Activated CD4-positive, alpha-beta memory T cell treated with anti-CD3 and anti-CD28 coated beads for 36 hours (primary cell): Measurements from ENCODE around the gene FAM170B. TPM values are rescaled to one million over a fixed set of nuclear protein-coding genes. Genes with fewer than 3 reads are reported as not detected.

Source experiments
- CTCF ChIA-PET: fragments of 350-600 bp; sonication (Branson Sonifier 250); formaldehyde crosslinking; loops from one replicate; lab custom pipeline; 2021; ENCODE audit warnings: antibody characterized with exemption, inconsistent platforms; lab: Charles Lee
- POLR2A ChIA-PET: fragments of 350-600 bp; sonication (Branson Sonifier 250); formaldehyde crosslinking; loops from one replicate; lab custom pipeline; 2021; ENCODE audit warnings: antibody characterized with exemption; lab: Charles Lee
- DNase-seq: peaks from one replicate; pipeline ENCODE4 v3.0.0-alpha.2; 2020
- H3K27ac Mint-ChIP-seq: one replicate; pipeline ENCODE4 v1.8.0; 2021; ENCODE audit warnings: mixed read lengths
- H3K27me3 Mint-ChIP-seq: one replicate; pipeline ENCODE4 v1.8.0; 2021; ENCODE audit warnings: mixed read lengths
- H3K36me3 Mint-ChIP-seq: one replicate; pipeline ENCODE4 v1.8.0; 2021; ENCODE audit warnings: mixed read lengths
- H3K4me1 Mint-ChIP-seq: one replicate; pipeline ENCODE4 v1.8.0; 2021; ENCODE audit warnings: low read depth, mixed read lengths
- H3K4me3 Mint-ChIP-seq: one replicate; pipeline ENCODE4 v1.8.0; 2021; ENCODE audit warnings: mild to moderate bottlenecking, mixed read lengths
- H3K9me3 Mint-ChIP-seq: one replicate; pipeline ENCODE4 v1.8.0; 2021; ENCODE audit warnings: mixed read lengths
- intact Hi-C: fragments of 100-400 bp; cut with micrococcal nuclease; formaldehyde crosslinking; loops from one replicate; pipeline ENCODE4 v1.15.1; 2023
- total RNA-seq, 2 experiments: library from RNA; stranded (reverse); gene quantifications; one replicate each; pipeline ENCODE4 v1.2.3, GENCODE V29; 2021

The FAM170B gene
- total RNA-seq, 2 experiments from 2014 or later: not detected

DNA sequence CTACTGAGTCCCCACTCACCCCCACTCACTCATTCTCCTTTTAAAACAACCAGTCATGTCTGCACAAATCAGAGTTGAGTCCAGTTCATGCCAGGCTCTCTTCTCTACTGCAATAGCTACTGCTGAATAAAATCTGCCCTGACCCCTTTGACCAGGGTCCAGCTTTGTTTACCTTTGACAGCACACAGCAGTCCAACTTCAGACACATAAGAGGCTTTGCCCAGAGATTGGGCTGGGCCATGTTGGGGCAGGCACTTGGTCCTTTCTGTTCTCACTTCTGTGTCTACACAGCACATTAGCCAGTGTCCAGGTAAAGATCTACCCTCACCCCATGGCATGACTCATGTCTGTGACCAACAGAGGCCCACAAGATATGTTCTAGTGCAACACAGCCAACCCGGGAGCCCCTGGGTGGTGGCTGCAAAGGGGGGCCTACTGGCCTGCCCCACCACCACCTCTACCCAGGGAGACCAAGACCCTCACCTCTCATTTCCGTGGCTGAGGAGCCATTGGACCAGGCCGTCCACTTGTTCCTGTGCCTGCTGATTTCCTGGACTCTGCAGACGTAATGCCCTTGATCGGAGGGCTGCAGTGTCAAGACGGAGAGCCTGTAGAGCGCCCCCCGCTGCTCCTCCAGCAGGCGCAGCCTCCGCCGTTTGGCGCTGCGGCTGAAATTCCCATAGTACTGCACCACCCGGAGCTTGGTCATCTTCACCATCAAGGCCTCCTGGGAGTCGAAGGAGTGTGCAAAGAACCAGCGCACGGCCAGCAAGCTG, 26.5 kb downstream of the FAM170B start:
- DNase-seq: no peak
- H3K27ac Mint-ChIP-seq: no peak overlapping the region
- ChIA-PET CTCF (no interaction called here), POLR2A (interaction anchor here (0.6 kb wide), 1 partner anchor 81 kb away, joined by 3 read pairs; no protein-coding TSS in a partner anchor)
- no peaks in the 10 kb centered on the region for H3K4me1 Mint-ChIP-seq
- H3K27me3 Mint-ChIP-seq: peaks cover 3% of the 10 kb centered on the region
- no peaks in the 10 kb centered on the region for H3K9me3 Mint-ChIP-seq
- intact Hi-C loops: no loop called here
- H3K36me3 Mint-ChIP-seq: no peaks in the 10 kb centered on the region
- H3K4me3 Mint-ChIP-seq: no peak overlapping the region

GRCh38 chr10:49106451-49106850, 27.4 kb downstream of the FAM170B start:
- Mint-ChIP-seq H3K9me3 (no peaks in the 10 kb centered on the region), H3K4me3 (no peak overlapping the region)
- intact Hi-C loops: no loop called here

DNA sequence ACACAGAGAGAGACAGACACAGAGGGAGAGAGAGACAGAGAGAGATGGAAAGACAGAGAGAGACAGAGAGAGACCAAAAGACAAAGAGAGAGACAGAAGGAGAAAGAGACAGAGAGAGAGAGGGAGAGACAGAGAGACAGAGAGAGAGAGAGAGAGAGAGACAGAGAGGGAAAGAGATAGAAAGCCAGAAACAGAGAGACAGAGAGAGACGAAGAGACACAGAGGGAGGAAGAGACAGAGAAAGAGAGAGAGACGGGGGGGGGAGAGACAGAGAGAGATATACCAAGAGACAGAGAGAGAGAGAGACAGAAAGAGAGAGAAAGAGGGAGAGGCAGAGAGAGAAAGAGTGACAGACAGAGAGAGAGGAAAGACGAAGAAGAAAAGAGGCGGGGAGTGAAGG, 28.7 kb downstream of the FAM170B start:
- Mint-ChIP-seq H3K9me3 (no peaks in the 10 kb centered on the region), H3K36me3 (no peaks in the 10 kb centered on the region), H3K4me1 (no peaks in the 10 kb centered on the region), H3K4me3 (no peak overlapping the region), H3K27me3 (peaks cover 3% of the 10 kb centered on the region), H3K27ac (no peak overlapping the region)
- POLR2A ChIA-PET: no interaction called here
- intact Hi-C loops: no loop called here
- DNase-seq: no peak
- CTCF ChIA-PET: no interaction called here

More at GRCh38 chr10:49106451-49106850, 27.4 kb downstream of the FAM170B start:
- Mint-ChIP-seq H3K4me1 (no peaks in the 10 kb centered on the region), H3K36me3 (no peaks in the 10 kb centered on the region), H3K27me3 (peaks cover 3% of the 10 kb centered on the region), H3K27ac (no peak overlapping the region)
- ChIA-PET POLR2A (interaction anchor here (0.6 kb wide), 1 partner anchor 82 kb away, joined by 3 read pairs; no protein-coding TSS in a partner anchor), CTCF (no interaction called here)
- DNase-seq: no peak

DNA sequence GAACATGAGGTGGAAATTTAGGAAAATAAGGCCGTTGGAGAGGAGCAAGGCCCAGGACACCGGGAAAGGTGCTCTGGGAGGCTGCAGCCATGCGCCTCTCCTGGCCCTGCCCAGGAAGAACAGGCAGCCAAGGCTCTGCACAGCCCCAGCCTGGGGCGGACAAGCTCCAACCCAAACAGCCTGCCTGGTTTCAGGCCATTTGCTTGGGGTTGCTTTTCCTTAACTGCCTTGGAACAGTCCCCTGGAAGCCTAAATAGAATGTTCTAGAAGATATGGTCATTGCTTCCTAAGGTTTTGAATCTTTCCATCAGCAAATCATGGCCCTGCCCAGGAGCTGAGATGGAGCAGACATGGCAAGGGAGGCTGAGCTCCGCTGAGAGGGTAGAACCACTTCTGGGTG, 29.5 kb downstream of the FAM170B start:
- Mint-ChIP-seq H3K36me3 (no peaks in the 10 kb centered on the region), H3K27me3 (peaks cover 5% of the 10 kb centered on the region), H3K27ac (no peak overlapping the region), H3K9me3 (no peaks in the 10 kb centered on the region), H3K4me1 (no peaks in the 10 kb centered on the region), H3K4me3 (no peak overlapping the region)
- POLR2A ChIA-PET: no interaction called here
- CTCF ChIA-PET: no interaction called here
- intact Hi-C loops: no loop called here
- no peak for DNase-seq

GRCh38 chr10:49103761-49104160, 30.1 kb downstream of the FAM170B start:
- Mint-ChIP-seq H3K36me3 (no peaks in the 10 kb centered on the region), H3K27ac (no peak overlapping the region), H3K9me3 (no peaks in the 10 kb centered on the region), H3K27me3 (peaks cover 3% of the 10 kb centered on the region), H3K4me1 (no peaks in the 10 kb centered on the region), H3K4me3 (no peak overlapping the region)
- ChIA-PET CTCF (no interaction called here), POLR2A (no interaction called here)
- no peak for DNase-seq
- intact Hi-C loops: no loop called here

DNA sequence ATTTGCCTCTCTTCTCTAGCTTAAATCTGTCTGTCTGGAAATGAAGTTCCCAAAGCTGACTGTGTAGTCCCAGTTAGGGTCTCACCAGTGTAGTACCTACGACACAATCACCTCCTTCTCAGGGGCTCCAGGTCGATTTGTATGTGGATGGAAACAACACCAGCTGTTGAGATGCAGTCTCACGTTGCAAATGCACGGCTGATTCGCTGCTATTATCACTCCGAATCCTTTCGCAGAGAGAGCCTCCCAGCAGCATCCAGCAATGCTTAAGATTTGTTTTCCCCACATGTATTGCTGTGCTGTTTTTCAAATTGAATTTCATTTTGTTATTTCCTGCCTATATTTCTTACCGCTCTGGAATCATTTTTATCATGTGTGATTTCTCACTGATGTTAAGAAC, 34.8 kb downstream of the FAM170B start:
- Mint-ChIP-seq H3K4me1 (no peaks in the 10 kb centered on the region), H3K36me3 (no peaks in the 10 kb centered on the region), H3K27me3 (peaks cover 6% of the 10 kb centered on the region), H3K27ac (no peak overlapping the region), H3K9me3 (no peaks in the 10 kb centered on the region), H3K4me3 (no peak overlapping the region)
- no peak for DNase-seq
- ChIA-PET POLR2A (no interaction called here), CTCF (no interaction called here)
- intact Hi-C loops: no loop called here

- ChIA-PET POLR2A (no interaction called here), CTCF (no interaction called here)
- Mint-ChIP-seq H3K27ac (no peak overlapping the region), H3K27me3 (peaks cover 6% of the 10 kb centered on the region), H3K4me3 (no peak overlapping the region), H3K9me3 (no peaks in the 10 kb centered on the region), H3K36me3 (no peaks in the 10 kb centered on the region), H3K4me1 (no peaks in the 10 kb centered on the region)
- no peak for DNase-seq
- intact Hi-C loops: no loop called here
Measured at GRCh38 chr10:49096890-49097445, 36.9 kb downstream of the FAM170B start.

GRCh38 chr10:49094646-49095045, 39.2 kb downstream of the FAM170B start:
- Mint-ChIP-seq H3K27ac (no peak overlapping the region), H3K36me3 (no peaks in the 10 kb centered on the region), H3K9me3 (no peaks in the 10 kb centered on the region), H3K4me1 (no peaks in the 10 kb centered on the region), H3K4me3 (no peak overlapping the region), H3K27me3 (peaks cover 4% of the 10 kb centered on the region)
- POLR2A ChIA-PET: no interaction called here
- intact Hi-C loops: no loop called here
- DNase-seq: no peak
- CTCF ChIA-PET: no interaction called here

- Mint-ChIP-seq H3K27me3 (peaks cover 3% of the 10 kb centered on the region), H3K36me3 (no peaks in the 10 kb centered on the region), H3K4me3 (no peak overlapping the region), H3K4me1 (no peaks in the 10 kb centered on the region), H3K9me3 (no peaks in the 10 kb centered on the region), H3K27ac (no peak overlapping the region)
- ChIA-PET POLR2A (no interaction called here), CTCF (no interaction called here)
- intact Hi-C loops: no loop called here
- no peak for DNase-seq
Measured at GRCh38 chr10:49093922-49094321, 39.9 kb downstream of the FAM170B start.

DNA sequence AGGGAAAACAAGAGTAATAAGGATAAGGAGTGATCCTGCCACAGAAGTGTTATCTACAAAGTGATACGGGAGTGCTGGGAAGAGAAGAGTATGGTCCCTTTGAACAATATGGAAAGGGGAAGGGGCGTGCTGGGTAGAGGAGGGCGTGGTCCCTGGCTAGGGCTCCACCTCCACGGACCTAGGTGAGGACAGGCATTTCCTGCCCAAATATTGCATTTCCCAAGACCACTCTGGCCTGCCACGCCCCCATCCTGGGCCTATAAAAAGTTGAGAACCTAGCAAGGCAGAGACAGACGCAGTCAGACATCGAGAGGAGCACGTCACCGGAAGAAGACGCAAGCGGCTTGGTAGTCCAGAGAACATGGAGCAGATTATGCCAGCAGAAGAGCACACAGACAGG, 41.3 kb downstream of the FAM170B start:
- Mint-ChIP-seq H3K27ac (no peak overlapping the region), H3K36me3 (no peaks in the 10 kb centered on the region), H3K4me1 (no peaks in the 10 kb centered on the region), H3K4me3 (no peak overlapping the region), H3K27me3 (peaks cover 3% of the 10 kb centered on the region), H3K9me3 (peaks cover 1% of the 10 kb centered on the region)
- intact Hi-C loops: no loop called here
- no peak for DNase-seq
- ChIA-PET POLR2A (no interaction called here), CTCF (no interaction called here)

GRCh38 chr10:49091450-49092210, 42.2 kb downstream of the FAM170B start:
- peaks cover 3% of the 10 kb centered on the region for H3K27me3 Mint-ChIP-seq
- H3K4me1 Mint-ChIP-seq: no peaks in the 10 kb centered on the region
- H3K27ac Mint-ChIP-seq: no peak overlapping the region
- peaks cover 10% of the 10 kb centered on the region for H3K9me3 Mint-ChIP-seq
- ChIA-PET POLR2A (no interaction called here), CTCF (interaction anchor here (0.6 kb wide), 1 partner anchor 90 kb away, joined by 3 read pairs; no protein-coding TSS in a partner anchor)
- intact Hi-C loops: no loop called here
- no peak for DNase-seq
- no peaks in the 10 kb centered on the region for H3K36me3 Mint-ChIP-seq
- H3K4me3 Mint-ChIP-seq: no peak overlapping the region

- no peak for DNase-seq
- no peaks in the 10 kb centered on the region for H3K36me3 Mint-ChIP-seq
- ChIA-PET POLR2A (no interaction called here), CTCF (interaction anchor here (0.6 kb wide), 1 partner anchor 91 kb away, joined by 3 read pairs; no protein-coding TSS in a partner anchor)
- H3K4me3 Mint-ChIP-seq: no peak overlapping the region
- H3K27ac Mint-ChIP-seq: no peak overlapping the region
- peaks cover 18% of the 10 kb centered on the region for H3K9me3 Mint-ChIP-seq
- intact Hi-C loops: no loop called here
- H3K27me3 Mint-ChIP-seq: peaks cover 2% of the 10 kb centered on the region
- H3K4me1 Mint-ChIP-seq: no peaks in the 10 kb centered on the region
Measured at GRCh38 chr10:49090696-49091380, 43.0 kb downstream of the FAM170B start.
